Measurements from ENCODE around the gene ZNF107.

ZNF107 gene

GRCh38 chr7:64625114-64626082 is 40.5 kb upstream of the ZNF107 start:
- H3K9ac ChIP-seq (ENCODE audit: low read length) = no peak overlapping the region
- no peak overlapping the region for H2AFZ ChIP-seq (ENCODE audit: low read depth, low read length)
- TF ChIP-seq EZH2phosphoT487 (IDR thresholded peaks at IDR 0.05; ENCODE audit: low read depth) (no peak), CTCF (IDR thresholded peaks at IDR 0.05; ENCODE audit: low read depth, low read length) (peak; percentile 81)
- H3K4me3 ChIP-seq (ENCODE audit: low read length) = peak overlapping the region; percentile 25; the same call in 1 of the 2 replicates
- no peaks in the 10 kb centered on the region for H4K20me1 ChIP-seq (ENCODE audit: insufficient read depth, low read length)
- H3K4me2 ChIP-seq (ENCODE audit: low read length) = peak overlapping the region; percentile 45
- H3K27me3 ChIP-seq (ENCODE audit: low read depth, low read length) = no peaks in the 10 kb centered on the region
- no peaks in the 10 kb centered on the region for H3K36me3 ChIP-seq (replicated peaks; ENCODE audit: low read depth, low read length)
- no peaks in the 10 kb centered on the region for H3K79me2 ChIP-seq (ENCODE audit: low read length)
- no peaks in the 10 kb centered on the region for H3K9me3 ChIP-seq (ENCODE audit: insufficient read depth, low read length)
- no peak overlapping the region for H3K27ac ChIP-seq (ENCODE audit: low read length)
- H3K4me1 ChIP-seq (ENCODE audit: low read length) = peaks cover 10% of the 10 kb centered on the region

GRCh38 chr7:64626083-64626469 is 39.9 kb upstream of the ZNF107 start:
- Histone ChIP-seq H3K27me3 (ENCODE audit: low read depth, low read length) (no peaks in the 10 kb centered on the region), H3K79me2 (ENCODE audit: low read length) (no peaks in the 10 kb centered on the region), H3K4me3 (ENCODE audit: low read length) (peak overlapping the region; percentile 25; the same call in 1 of the 2 replicates), H3K27ac (ENCODE audit: low read length) (no peak overlapping the region), H4K20me1 (ENCODE audit: insufficient read depth, low read length) (no peaks in the 10 kb centered on the region), H3K4me2 (ENCODE audit: low read length) (peak overlapping the region; percentile 45), H3K9ac (ENCODE audit: low read length) (no peak overlapping the region), H3K9me3 (ENCODE audit: insufficient read depth, low read length) (no peaks in the 10 kb centered on the region), H3K36me3 (replicated peaks; ENCODE audit: low read depth, low read length) (no peaks in the 10 kb centered on the region), H2AFZ (ENCODE audit: low read depth, low read length) (no peak overlapping the region), H3K4me1 (ENCODE audit: low read length) (peaks cover 10% of the 10 kb centered on the region)
- TF ChIP-seq CTCF (IDR thresholded peaks at IDR 0.05; ENCODE audit: low read depth, low read length) (no peak), EZH2phosphoT487 (IDR thresholded peaks at IDR 0.05; ENCODE audit: low read depth) (no peak)

GRCh38 chr7:64626557-64626956 is 39.4 kb upstream of the ZNF107 start:
- H3K36me3 ChIP-seq (replicated peaks; ENCODE audit: low read depth, low read length) = no peaks in the 10 kb centered on the region
- H4K20me1 ChIP-seq (ENCODE audit: insufficient read depth, low read length) = no peaks in the 10 kb centered on the region
- no peak overlapping the region for H3K4me3 ChIP-seq (ENCODE audit: low read length)
- H3K9me3 ChIP-seq (ENCODE audit: insufficient read depth, low read length) = no peaks in the 10 kb centered on the region
- TF ChIP-seq CTCF (IDR thresholded peaks at IDR 0.05; ENCODE audit: low read depth, low read length) (no peak), EZH2phosphoT487 (IDR thresholded peaks at IDR 0.05; ENCODE audit: low read depth) (no peak)
- H3K9ac ChIP-seq (ENCODE audit: low read length) = no peak overlapping the region
- H3K79me2 ChIP-seq (ENCODE audit: low read length) = no peaks in the 10 kb centered on the region
- no peaks in the 10 kb centered on the region for H3K27me3 ChIP-seq (ENCODE audit: low read depth, low read length)
- H3K4me1 ChIP-seq (ENCODE audit: low read length) = peaks cover 10% of the 10 kb centered on the region
- no peak overlapping the region for H3K27ac ChIP-seq (ENCODE audit: low read length)
- no peak overlapping the region for H2AFZ ChIP-seq (ENCODE audit: low read depth, low read length)
- no peak overlapping the region; the same call in 1 of the 2 replicates for H3K4me2 ChIP-seq (ENCODE audit: low read length)

GRCh38 chr7:64628192-64628591 is 37.7 kb upstream of the ZNF107 start:
- Histone ChIP-seq H2AFZ (ENCODE audit: low read depth, low read length) (no peak overlapping the region), H3K27ac (ENCODE audit: low read length) (no peak overlapping the region), H3K9me3 (ENCODE audit: insufficient read depth, low read length) (no peaks in the 10 kb centered on the region), H4K20me1 (ENCODE audit: insufficient read depth, low read length) (no peaks in the 10 kb centered on the region), H3K79me2 (ENCODE audit: low read length) (no peaks in the 10 kb centered on the region), H3K9ac (ENCODE audit: low read length) (no peak overlapping the region), H3K4me1 (ENCODE audit: low read length) (peaks cover 10% of the 10 kb centered on the region), H3K4me3 (ENCODE audit: low read length) (no peak overlapping the region), H3K4me2 (ENCODE audit: low read length) (no peak overlapping the region), H3K36me3 (replicated peaks; ENCODE audit: low read depth, low read length) (no peaks in the 10 kb centered on the region), H3K27me3 (ENCODE audit: low read depth, low read length) (no peaks in the 10 kb centered on the region)
- no peak for TF ChIP-seq CTCF (IDR thresholded peaks at IDR 0.05; ENCODE audit: low read depth, low read length)
- TF ChIP-seq EZH2phosphoT487 (IDR thresholded peaks at IDR 0.05; ENCODE audit: low read depth) = no peak

Data from OCI-LY3 (cell line).